DND-41 (cell line): ENCODE measurements around the gene MACO1.

Experiments used
- CTCF ChIP-seq: IDR thresholded peaks from 2 replicates; pipeline ENCODE4 v1.5.1; 2012; ENCODE audit warnings: borderline replicate concordance, low read length, moderate library complexity, mild to moderate bottlenecking; ENCODE audit not compliant: poor library complexity, severe bottlenecking; ENCODE audit errors: extremely low read depth
- EZH2 ChIP-seq: IDR thresholded peaks from 3 replicates; pipeline ENCODE4 v1.6.1; 2012; ENCODE audit warnings: borderline replicate concordance, low read depth, mild to moderate bottlenecking, moderate library complexity, low read length, inconsistent platforms; ENCODE audit not compliant: severe bottlenecking

DNA sequence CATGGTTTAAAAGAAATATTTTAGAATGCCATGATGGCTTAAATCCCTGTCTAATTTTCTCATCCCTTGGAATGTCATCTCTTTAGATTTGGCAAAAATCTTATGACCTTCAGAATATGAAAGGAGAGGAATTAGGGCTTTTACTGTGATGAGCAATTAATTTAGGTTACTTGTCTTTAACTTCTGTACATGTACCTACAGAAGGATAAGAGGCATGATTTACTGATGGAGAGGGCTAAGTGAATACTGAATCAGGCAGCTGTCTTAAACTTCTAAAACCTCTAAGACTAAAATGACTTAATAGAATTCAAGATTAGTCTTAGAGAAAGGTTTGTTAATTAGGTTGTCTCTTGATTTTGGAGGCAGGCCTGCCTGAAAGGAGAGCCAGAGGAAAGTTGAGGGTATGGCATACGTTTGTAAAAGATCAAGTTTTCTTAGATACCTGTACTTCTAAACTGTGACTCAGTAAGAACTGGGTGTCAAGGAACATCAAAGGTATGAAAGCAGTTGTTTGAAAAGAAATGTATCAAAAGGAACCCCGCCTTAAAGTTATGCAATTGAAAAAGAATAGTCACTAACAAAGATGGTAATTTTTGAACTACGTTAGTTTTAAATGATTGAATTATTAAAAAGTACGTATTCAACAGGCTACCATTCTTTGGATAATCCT is 12.5 kb downstream of the MACO1 start:
- no peak for TF ChIP-seq CTCF
- no peak for TF ChIP-seq EZH2
